ENCODE measurements around the gene EBPL. TPM values are rescaled to one million over a fixed set of nuclear protein-coding genes. Genes with fewer than 3 reads are reported as not detected.
A peak's percentile ranks its signal among the peaks of the same experiment; 100 is the strongest.

EBPL gene
- total and polyA plus RNA-seq, 12 donors = 45.2 to 302 (median 122) TPM

- TF ChIP-seq POLR2A (IDR thresholded peaks at IDR 0.05) (no peak), CTCF (IDR thresholded peaks at IDR 0.05) (no peak)
- H3K9me3 ChIP-seq (replicated peaks in 1 of 3) = no peaks in the 10 kb centered on the region
- H3K4me1 ChIP-seq (replicated peaks in 1 of 2) = no peaks in the 10 kb centered on the region
- no peak overlapping the region for H3K27ac ChIP-seq
- no peaks in the 10 kb centered on the region for H3K36me3 ChIP-seq (replicated peaks in 1 of 2)
- H3K4me3 ChIP-seq = no peak overlapping the region
- intact Hi-C loops (cut with DNase I) = no loop called here
- no peak for DNase-seq
- no peaks in the 10 kb centered on the region for H3K27me3 ChIP-seq
- 91 to 97% (median 96%) methylated on average over 5 of the region's 5 CpGs for WGBS, 4 donors
These were observed 54.6 kb downstream of the EBPL start for GRCh38 chr13:49636705-49637104.

- H3K4me3 ChIP-seq = peak overlapping the region in 1 of 4 donors; percentile 31
- WGBS, 4 donors = 52 to 76% (median 64%) methylated on average over 9 to 10 of the region's 10 CpGs
- H3K27me3 ChIP-seq = no peaks in the 10 kb centered on the region
- TF ChIP-seq CTCF (IDR thresholded peaks at IDR 0.05) = no peak
- peak in 1 of 2 donors; percentile 0 for TF ChIP-seq POLR2A (IDR thresholded peaks at IDR 0.05)
- no peaks in the 10 kb centered on the region for H3K9me3 ChIP-seq (replicated peaks in 1 of 3)
- H3K36me3 ChIP-seq (replicated peaks in 1 of 2) = no peaks in the 10 kb centered on the region
- DNase-seq = peak in 6 of 7 donors; percentile 55 to 79 (median 66)
- intact Hi-C loops (cut with DNase I) = no loop called here
- no peak overlapping the region for H3K27ac ChIP-seq
- no peaks in the 10 kb centered on the region for H3K4me1 ChIP-seq (replicated peaks in 1 of 2)
These were observed 55.5 kb downstream of the EBPL start for GRCh38 chr13:49635599-49636433.

GRCh38 chr13:49633710-49634109, 57.6 kb downstream of the EBPL start:
- Histone ChIP-seq H3K9me3 (replicated peaks in 1 of 3) (no peaks in the 10 kb centered on the region), H3K27me3 (no peaks in the 10 kb centered on the region), H3K27ac (no peak overlapping the region), H3K36me3 (replicated peaks in 1 of 2) (no peaks in the 10 kb centered on the region), H3K4me1 (replicated peaks in 1 of 2) (peaks cover 5 to 15% of the 10 kb centered on the region in 2 donors), H3K4me3 (no peak overlapping the region)
- DNase-seq = no peak
- no peak for TF ChIP-seq CTCF (IDR thresholded peaks at IDR 0.05)
- 81 to 93% (median 85%) methylated on average over 4 of the region's 4 CpGs for WGBS, 4 donors
- intact Hi-C loops (cut with DNase I) = no loop called here

GRCh38 chr13:49632156-49632555, 59.1 kb downstream of the EBPL start:
- intact Hi-C loops (cut with DNase I) = no loop called here
- no peak for DNase-seq
- no peak overlapping the region for H3K27ac ChIP-seq
- H3K4me3 ChIP-seq = no peak overlapping the region
- H3K9me3 ChIP-seq (replicated peaks in 1 of 3) = no peaks in the 10 kb centered on the region
- peaks cover 5 to 15% of the 10 kb centered on the region in 2 donors for H3K4me1 ChIP-seq (replicated peaks in 1 of 2)
- no peaks in the 10 kb centered on the region for H3K27me3 ChIP-seq
- TF ChIP-seq CTCF (IDR thresholded peaks at IDR 0.05) (no peak), POLR2A (IDR thresholded peaks at IDR 0.05) (no peak)
- H3K36me3 ChIP-seq (replicated peaks in 1 of 2) = no peaks in the 10 kb centered on the region
- 91 to 96% (median 92%) methylated on average over 5 of the region's 5 CpGs for WGBS, 4 donors
